HG03354 (cell line): Measurements from ENCODE around the gene BIN2.
"Not testable (repeated sequence)": the region's sequence is repeated elsewhere in the genome, so short reads cannot be mapped to it uniquely, and the experiment has no call there.

Experiments
- ATAC-seq: cut with Tn5 transposase; IDR thresholded peaks from one replicate; pipeline ENCODE4 v1.9.1; 2021; ENCODE audit warnings: mild to moderate bottlenecking; ENCODE audit not compliant: unreplicated experiment, poor library complexity, severe bottlenecking

BIN2 gene

DNA sequence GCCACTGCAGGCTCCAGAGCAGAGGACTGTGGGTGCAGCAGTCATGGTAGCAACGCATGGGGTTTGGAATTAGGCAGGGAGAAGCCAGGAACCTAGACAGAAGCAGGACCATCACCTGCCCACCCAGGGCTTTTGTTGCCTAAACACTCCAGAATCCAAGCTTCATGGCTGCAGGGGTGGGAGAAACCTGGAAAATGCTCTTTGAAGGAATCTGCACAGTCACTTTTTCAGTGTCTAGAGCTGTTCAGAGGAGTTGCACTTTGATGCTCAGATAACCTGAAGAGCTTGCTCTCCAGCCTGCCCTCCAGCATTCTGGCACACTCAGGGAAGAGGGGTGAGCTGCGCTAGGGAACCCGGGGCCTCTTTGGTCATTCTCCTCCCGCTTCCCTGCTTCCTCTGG, 24.1 kb upstream of the BIN2 start:
- ATAC-seq: no peak

GRCh38 chr12:51346581-51346980, 22.6 kb upstream of the BIN2 start, which contains the start of gene CELA1:
CELA1 (minus strand) TSS chr12:51346679; CDS start chr12:51346638, 41 bp downstream.
- ATAC-seq: no peak

GRCh38 chr12:51345681-51346080, 21.7 kb upstream of the BIN2 start:
- ATAC-seq: no peak

- no peak for ATAC-seq
These were observed 19.2 kb upstream of the BIN2 start for GRCh38 chr12:51343201-51343600.

DNA sequence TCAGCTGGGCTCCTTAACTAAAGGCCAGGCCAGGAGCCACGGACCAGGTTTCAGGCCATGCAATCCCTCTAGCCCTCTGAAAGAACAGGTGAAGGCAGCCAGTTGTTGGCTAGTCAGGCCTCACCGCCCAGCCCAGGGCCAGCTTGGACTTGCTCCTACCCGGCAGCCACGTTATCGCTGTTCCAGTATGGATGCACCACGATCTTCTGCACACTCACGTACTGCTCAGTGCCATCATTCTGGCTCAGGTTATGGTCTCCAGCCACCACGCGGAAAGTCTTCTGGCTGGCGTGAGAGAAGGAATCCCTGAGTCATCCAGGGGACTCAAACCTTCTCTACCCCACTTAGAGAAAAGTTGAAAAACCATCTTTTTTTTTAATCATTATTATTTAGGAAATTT, 18.4 kb upstream of the BIN2 start:
- ATAC-seq: no peak

DNA sequence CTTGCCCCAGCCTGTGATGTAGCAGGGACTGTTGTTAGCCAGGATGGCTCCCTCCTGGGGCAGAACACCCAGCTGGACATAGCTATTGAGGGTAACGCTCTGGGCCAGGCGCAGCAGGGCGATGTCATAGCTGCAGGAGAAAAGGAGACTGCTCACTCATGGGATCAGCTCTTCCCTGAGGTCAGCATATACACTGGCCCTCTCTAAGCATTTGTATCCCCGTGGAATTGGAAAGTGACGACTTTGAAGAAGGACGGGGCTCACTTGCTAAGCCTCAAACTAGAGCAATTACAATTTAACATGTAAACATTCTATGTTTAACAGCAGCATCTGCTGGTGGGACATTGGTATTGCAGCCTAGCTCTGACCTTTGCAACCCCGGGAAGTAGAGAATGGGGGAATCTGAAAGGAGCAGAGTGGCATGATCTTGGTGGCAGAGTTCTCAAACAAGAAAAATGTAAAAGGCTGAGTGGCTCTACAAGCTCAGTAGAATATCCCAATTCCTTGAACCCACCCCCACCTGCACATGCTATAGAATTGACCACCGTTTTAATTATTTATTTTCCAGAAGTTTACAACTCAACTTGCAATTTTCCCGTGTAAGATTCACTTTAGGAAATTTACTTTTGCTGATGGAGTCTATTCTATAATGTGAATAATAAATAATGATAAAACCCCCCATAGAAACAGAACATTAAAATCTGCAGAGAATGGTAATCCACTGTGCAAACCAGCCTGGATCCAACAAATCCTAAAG, 17.5 kb upstream of the BIN2 start:
- no peak for ATAC-seq

GRCh38 chr12:51339750-51340149, 15.8 kb upstream of the BIN2 start:
- no peak for ATAC-seq

- not testable (repeated sequence) for ATAC-seq
These were observed 13.4 kb upstream of the BIN2 start for GRCh38 chr12:51337336-51337735.

DNA sequence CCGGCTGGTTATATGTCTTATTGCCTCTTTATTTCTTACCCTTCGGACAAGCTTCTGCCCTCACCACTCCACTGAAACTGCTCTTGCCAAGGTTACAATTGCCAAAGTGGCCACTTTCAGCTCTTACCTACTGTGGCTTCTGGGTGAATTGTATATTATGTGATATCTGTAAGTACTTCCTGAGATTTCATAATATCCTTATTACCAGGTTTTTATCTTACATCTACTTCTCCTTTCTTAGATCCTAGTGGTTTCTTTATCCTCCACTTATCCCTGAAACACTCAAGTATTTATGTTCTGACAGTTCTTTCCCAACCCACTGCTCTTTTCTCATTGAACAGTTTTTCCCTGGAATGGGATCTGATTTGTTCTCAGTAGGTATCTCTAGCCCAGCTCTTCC, 12.0 kb upstream of the BIN2 start:
- ATAC-seq: no peak

GRCh38 chr12:51334764-51335163, 10.8 kb upstream of the BIN2 start:
- no peak for ATAC-seq

GRCh38 chr12:51333536-51333935, 9.6 kb upstream of the BIN2 start:
- no peak for ATAC-seq

GRCh38 chr12:51330186-51330585, 6.2 kb upstream of the BIN2 start:
- no peak for ATAC-seq

DNA sequence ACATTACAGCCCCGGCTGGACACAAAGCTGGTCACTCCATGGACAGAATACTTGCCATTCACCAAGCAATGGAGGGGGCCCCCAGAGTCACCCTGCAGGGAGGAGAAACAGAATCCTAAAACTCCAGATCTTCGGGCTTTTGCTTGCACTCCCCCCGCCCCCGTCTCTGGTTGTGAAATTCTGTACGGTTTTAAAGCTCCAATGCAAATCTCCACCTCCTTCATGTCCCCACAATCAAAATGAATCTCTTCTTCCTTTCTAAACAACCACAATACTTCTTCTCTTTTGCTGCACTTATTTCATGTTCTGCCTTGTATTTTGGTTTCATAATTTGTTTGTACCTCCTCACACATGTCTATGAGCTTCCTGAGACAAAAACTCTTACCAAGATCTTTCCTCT, 5.8 kb upstream of the BIN2 start:
- no peak for ATAC-seq

- no peak for ATAC-seq
These were observed 4.6 kb upstream of the BIN2 start for GRCh38 chr12:51328587-51328986.

- peak; percentile 37 for ATAC-seq
These were observed 2.9 kb upstream of the BIN2 start for GRCh38 chr12:51326698-51327439.

DNA sequence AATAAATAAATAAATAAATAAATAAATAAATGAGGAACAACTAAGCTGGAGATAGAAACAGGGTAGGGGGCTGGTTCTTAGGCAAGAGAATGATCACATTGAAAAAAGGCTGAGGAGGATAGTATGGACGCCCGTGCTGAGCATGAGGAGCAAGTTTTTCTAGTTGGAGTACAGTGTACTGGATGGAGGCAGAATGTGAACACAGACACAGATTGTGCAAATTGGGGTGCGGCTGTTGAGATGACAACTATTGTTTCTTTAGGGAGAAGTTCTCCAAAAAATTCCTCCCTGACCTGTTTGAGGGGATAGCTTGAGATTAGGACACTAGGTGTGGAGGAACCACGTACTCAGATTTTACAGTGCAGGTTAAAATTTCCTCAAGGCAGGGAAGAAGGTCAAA, 979 bp upstream of the BIN2 start:
- no peak for ATAC-seq

- ATAC-seq: peak; percentile 21
These were observed 535 bp downstream of the BIN2 start for GRCh38 chr12:51323317-51323960.

DNA sequence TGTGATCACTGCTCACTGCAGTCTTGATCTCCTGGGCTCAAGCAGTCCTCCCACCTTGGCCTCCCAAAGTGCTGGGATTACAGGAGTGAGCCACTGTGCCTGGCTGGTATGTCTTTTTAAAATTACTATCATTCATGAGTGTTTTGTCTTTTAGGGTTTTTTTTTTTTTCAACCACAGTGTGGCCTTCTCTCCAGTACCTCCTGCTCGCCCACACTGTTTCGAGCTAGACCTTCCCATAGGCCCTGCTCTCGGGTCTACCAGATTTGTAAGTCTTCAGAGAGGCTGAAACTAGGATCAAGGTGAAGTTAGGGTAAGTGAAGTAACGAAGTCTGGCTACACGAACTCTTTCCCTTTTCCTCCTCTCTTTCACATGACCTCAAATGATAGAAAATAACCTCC, 1.5 kb downstream of the BIN2 start:
- no peak for ATAC-seq

GRCh38 chr12:51321882-51322281, 2.1 kb downstream of the BIN2 start:
- ATAC-seq: no peak

GRCh38 chr12:51320695-51321320, 3.2 kb downstream of the BIN2 start:
- no peak for ATAC-seq
